Natural killer cell (primary cell): ENCODE measurements around the gene CHCHD2. TPM values are rescaled to one million over a fixed set of nuclear protein-coding genes. Genes with fewer than 3 reads are reported as not detected.
"Not testable (repeated sequence)": the region's sequence is repeated elsewhere in the genome, so short reads cannot be mapped to it uniquely, and the experiment has no call there.

ENCODE experiments used
- ATAC-seq, 3 donors: fragments of 150-1000 bp in 2 of 3; fragments of 200-7000 bp in 1 of 3; cut with Tn5 transposase; 1 replicate in 1 of 3; 2 replicates in 2 of 3; pipeline ENCODE4 v1.10.0; 2021; ENCODE audit warnings: mild to moderate bottlenecking in 2 of 3, moderate library complexity in 2 of 3
- DNase-seq, 2 donors: peaks; one replicate each; pipeline versions ENCODE4 v3.0.0 to v3.0.0-alpha.2; 2013 to 2021; ENCODE audit warnings: mixed read lengths in 1 of 2
- H3K27ac ChIP-seq: one replicate; pipeline ENCODE4 v1.5.1; 2013; ENCODE audit warnings: mild to moderate bottlenecking, low read length
- H3K27me3 ChIP-seq: one replicate; pipeline ENCODE4 v1.6.1; 2013; ENCODE audit warnings: low read length; ENCODE audit not compliant: control insufficient read depth, insufficient read depth
- H3K36me3 ChIP-seq: one replicate; pipeline ENCODE4 v1.6.1; 2013; ENCODE audit warnings: low read length; ENCODE audit not compliant: control insufficient read depth, insufficient read depth
- H3K4me1 ChIP-seq: one replicate; pipeline ENCODE4 v1.6.1; 2013; ENCODE audit warnings: low read length; ENCODE audit not compliant: control insufficient read depth, insufficient read depth
- H3K4me3 ChIP-seq: one replicate; pipeline ENCODE4 v1.5.1; 2013; ENCODE audit warnings: low read length
- H3K9me3 ChIP-seq: one replicate; pipeline ENCODE4 v1.6.1; 2013; ENCODE audit warnings: low read length; ENCODE audit not compliant: control insufficient read depth, insufficient read depth
- H3K27ac Mint-ChIP-seq, 2 donors: one replicate each; pipeline ENCODE4 v1.8.0; 2022; ENCODE audit warnings: mild to moderate bottlenecking in 2 of 2, mixed read lengths in 2 of 2, moderate library complexity in 1 of 2
- H3K27me3 Mint-ChIP-seq, 2 donors: one replicate each; pipeline ENCODE4 v1.8.0; 2022; ENCODE audit warnings: low read depth in 2 of 2, mixed read lengths in 2 of 2
- H3K36me3 Mint-ChIP-seq: one replicate; pipeline ENCODE4 v1.8.0; 2022; ENCODE audit warnings: mixed read lengths
- H3K4me1 Mint-ChIP-seq, 2 donors: one replicate each; pipeline ENCODE4 v1.8.0; 2022; ENCODE audit warnings: mixed read lengths in 2 of 2
- H3K4me3 Mint-ChIP-seq: one replicate; pipeline ENCODE4 v1.8.0; 2022; ENCODE audit warnings: mild to moderate bottlenecking, moderate library complexity, mixed read lengths
- H3K9me3 Mint-ChIP-seq, 2 donors: one replicate each; pipeline ENCODE4 v1.8.0; 2022; ENCODE audit warnings: mixed read lengths in 2 of 2
- CTCF ChIP-seq: fragments of 200-600 bp; IDR thresholded peaks from one replicate; pipeline ENCODE4 v1.8.0; 2022; ENCODE audit warnings: antibody characterized with exemption
- WGBS: methylation state at CpG from one replicate; pipeline ENCODE4 v1.1.7; 2013; ENCODE audit warnings: missing lambda C conversion rate; ENCODE audit not compliant: insufficient coverage; 5-methylcytosine and 5-hydroxymethylcytosine counted together
- intact Hi-C: fragments of 100-400 bp; cut with micrococcal nuclease; formaldehyde crosslinking; loops from one replicate; pipeline ENCODE4 v1.14.2; 2022
- total RNA-seq, 4 donors: library from RNA; stranded (reverse); fragments of 120-200 nt in 1 of 4; gene quantifications; one replicate each; pipeline versions ENCODE4 v1.2.3 to v1.2.4, GENCODE V29; 2013 to 2022

CHCHD2 gene
- total RNA-seq, 3 donors from 2014 or later (not counting 1 experiment from before 2014, with no cell fraction given): 176 to 224 (median 184) TPM

- no peak overlapping the region for H3K4me3 Mint-ChIP-seq
- H3K27ac ChIP-seq: no peak overlapping the region
- H3K36me3 Mint-ChIP-seq: peaks cover 6% of the 10 kb centered on the region
- TF ChIP-seq CTCF: no peak
- H3K9me3 Mint-ChIP-seq: no peaks in the 10 kb centered on the region
- H3K36me3 ChIP-seq: no peaks in the 10 kb centered on the region
- peaks cover 16 to 22% of the 10 kb centered on the region in 2 donors for H3K4me1 Mint-ChIP-seq
- ATAC-seq: no peak
- no peak overlapping the region for H3K27ac Mint-ChIP-seq
- intact Hi-C loops: no loop called here
- no peaks in the 10 kb centered on the region for H3K9me3 ChIP-seq
- H3K27me3 ChIP-seq: no peaks in the 10 kb centered on the region
- H3K4me1 ChIP-seq: peaks cover 8% of the 10 kb centered on the region
- no peak overlapping the region for H3K4me3 ChIP-seq
- WGBS: 100% methylated on average over 1 of the region's 1 CpG
- DNase-seq: no peak
- peaks cover under 1 to 4% of the 10 kb centered on the region in 2 donors for H3K27me3 Mint-ChIP-seq
Observed at GRCh38 chr7:56110611-56111010, 4.3 kb upstream of the CHCHD2 start.

GRCh38 chr7:56107954-56108258 is 1.6 kb upstream of the CHCHD2 start:
- TF ChIP-seq CTCF: no peak
- no peak overlapping the region for H3K4me3 ChIP-seq
- intact Hi-C loops: loop anchor here (5.0 kb wide), 2 partner anchors 56 to 1351 kb away; partner anchors contain the start of genes CCT6A, PSPH and SEC61G

GRCh38 chr7:56105508-56105907 is 768 bp downstream of the CHCHD2 start:
- Mint-ChIP-seq H3K27ac (peak overlapping the region; percentile 98 to 100), H3K36me3 (peaks cover 6% of the 10 kb centered on the region), H3K9me3 (no peaks in the 10 kb centered on the region), H3K4me1 (peaks cover 24 to 39% of the 10 kb centered on the region in 2 donors), H3K4me3 (peak overlapping the region; percentile 97), H3K27me3 (no peaks in the 10 kb centered on the region)
- ATAC-seq (peak in 1 of 3 donors; percentile 14), DNase-seq (peak in 1 of 2 donors; percentile 71)
- 33% methylated on average over 5 of the region's 6 CpGs for WGBS
- peaks cover 33% of the 10 kb centered on the region for H3K36me3 ChIP-seq
- H3K27ac ChIP-seq: peak overlapping the region; percentile 89
- peak overlapping the region; percentile 67 for H3K4me3 ChIP-seq
- H3K9me3 ChIP-seq: no peaks in the 10 kb centered on the region
- no peak for TF ChIP-seq CTCF
- intact Hi-C loops: loop anchor here (5.0 kb wide), 2 partner anchors 53 to 1348 kb away; partner anchors contain the start of genes CCT6A, PSPH and SEC61G
- no peaks in the 10 kb centered on the region for H3K27me3 ChIP-seq
- H3K4me1 ChIP-seq: peaks cover 18% of the 10 kb centered on the region

More at GRCh38 chr7:56107954-56108258, 1.6 kb upstream of the CHCHD2 start:
- DNase-seq: no peak
- no peak for ATAC-seq
- Histone ChIP-seq H3K27me3 (no peaks in the 10 kb centered on the region), H3K9me3 (no peaks in the 10 kb centered on the region), H3K36me3 (peaks cover 10% of the 10 kb centered on the region), H3K4me1 (peaks cover 18% of the 10 kb centered on the region), H3K27ac (no peak overlapping the region)
- H3K36me3 Mint-ChIP-seq: peaks cover 6% of the 10 kb centered on the region
- WGBS: no CpG with 5 or more reads among the region's 1 CpG
- H3K27me3 Mint-ChIP-seq: no peaks in the 10 kb centered on the region
- H3K9me3 Mint-ChIP-seq: no peaks in the 10 kb centered on the region
- H3K27ac Mint-ChIP-seq: no peak overlapping the region
- H3K4me1 Mint-ChIP-seq: peaks cover 24 to 30% of the 10 kb centered on the region in 2 donors
- peak overlapping the region; percentile 41 for H3K4me3 Mint-ChIP-seq

- H3K9me3 Mint-ChIP-seq, DNase-seq, H3K27me3 ChIP-seq, H3K9me3 ChIP-seq, H3K27me3 Mint-ChIP-seq, H3K4me3 ChIP-seq, intact Hi-C loops, ATAC-seq, H3K36me3 Mint-ChIP-seq, H3K27ac ChIP-seq, H3K4me3 Mint-ChIP-seq: not testable (repeated sequence)
- Mint-ChIP-seq H3K27ac (peak overlapping the region in 1 of 2 donors; percentile 16), H3K4me1 (peaks cover 24 to 39% of the 10 kb centered on the region in 2 donors)
- 97% methylated on average over 5 of the region's 9 CpGs for WGBS
- peaks cover 18% of the 10 kb centered on the region for H3K4me1 ChIP-seq
- H3K36me3 ChIP-seq: peaks cover 46% of the 10 kb centered on the region
Observed at GRCh38 chr7:56104138-56104537, 2.1 kb downstream of the CHCHD2 start.
